ENCODE measurements around the gene AKAP8. TPM values are rescaled to one million over a fixed set of nuclear protein-coding genes. Genes with fewer than 3 reads are reported as not detected.
"Not testable (repeated sequence)": the region's sequence is repeated elsewhere in the genome, so short reads cannot be mapped to it uniquely, and the experiment has no call there.

AKAP8 gene
- total and polyA plus RNA-seq, 3 experiments from 2014 or later: 22.3 to 59.8 (median 48.6) TPM

DNA sequence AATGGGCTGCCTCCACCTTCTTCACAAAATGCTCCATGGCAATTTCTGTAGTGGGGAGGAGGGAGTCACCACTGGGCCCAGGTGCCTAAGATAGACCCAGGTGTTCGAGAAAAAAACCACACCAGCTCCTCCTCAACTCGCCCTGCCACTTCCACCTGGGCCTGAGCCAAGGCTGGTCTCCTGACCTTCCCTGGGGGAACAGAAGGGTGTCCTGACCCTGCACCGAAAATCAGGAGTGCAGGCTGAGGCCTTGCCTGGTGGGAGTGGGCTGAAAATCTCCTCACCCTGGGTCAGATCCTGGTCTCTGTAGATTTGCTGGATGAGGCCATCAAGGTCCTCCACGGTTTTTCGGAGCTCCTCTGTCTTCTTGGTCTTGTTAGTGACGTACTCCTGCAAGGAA lies 17.6 kb upstream of the AKAP8 start:
- ChIA-PET POLR2A (no interaction called here), CTCF (interaction anchor here (1.2 kb wide), 1 partner anchor 22 kb away, joined by 4 read pairs; the partner anchor contains the start of gene AKAP8L)
- DNase-seq: no peak
- H3K36me3 ChIP-seq (ENCODE audit: insufficient read depth, low read length): peaks cover 35% of the 10 kb centered on the region
- peak overlapping the region in 2 of 8 donors; percentile 20 to 55 for H3K27ac Mint-ChIP-seq
- H3K4me1 ChIP-seq (ENCODE audit: insufficient read depth, low read length): no peaks in the 10 kb centered on the region
- H3K4me3 ChIP-seq (ENCODE audit: low read length): no peak overlapping the region
- H3K4me3 Mint-ChIP-seq: no peak overlapping the region
- no peaks in the 10 kb centered on the region for H3K27me3 Mint-ChIP-seq
- no peak overlapping the region for H3K27ac ChIP-seq (ENCODE audit: low read depth, low read length)
- H3K9me3 ChIP-seq (ENCODE audit: low read length): no peaks in the 10 kb centered on the region
- H3K9me3 Mint-ChIP-seq: no peaks in the 10 kb centered on the region
- no peaks in the 10 kb centered on the region for H3K27me3 ChIP-seq (ENCODE audit: insufficient read depth, low read length, poor library complexity, severe bottlenecking)
- H3K36me3 Mint-ChIP-seq: peaks cover 0 to 84% (median 12%) of the 10 kb centered on the region in 3 donors
- peaks cover 3 to 11% (median 8%) of the 10 kb centered on the region in 3 donors for H3K4me1 Mint-ChIP-seq

DNA sequence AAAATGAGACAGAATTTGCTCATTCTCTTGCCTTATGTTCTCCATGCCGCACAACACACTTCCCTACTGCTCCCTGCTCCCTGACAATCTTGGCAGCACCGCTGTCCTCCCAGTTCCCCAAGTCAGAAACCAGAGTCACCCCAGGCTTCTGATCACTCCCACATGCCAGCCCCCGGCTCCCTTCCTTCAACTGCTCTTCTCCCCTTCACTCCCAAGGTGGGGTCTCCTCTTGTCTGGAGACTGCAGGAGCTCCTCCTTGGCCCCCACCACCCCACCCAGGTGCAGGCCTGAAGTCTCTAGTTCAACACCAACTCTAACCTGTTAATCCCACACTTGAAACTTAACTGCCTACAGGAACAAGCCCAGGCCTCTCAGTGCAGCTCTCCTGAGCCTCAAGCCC lies 16.8 kb upstream of the AKAP8 start:
- peaks cover 3 to 11% (median 8%) of the 10 kb centered on the region in 3 donors for H3K4me1 Mint-ChIP-seq
- no peak for DNase-seq
- CTCF ChIA-PET: no interaction called here

DNA sequence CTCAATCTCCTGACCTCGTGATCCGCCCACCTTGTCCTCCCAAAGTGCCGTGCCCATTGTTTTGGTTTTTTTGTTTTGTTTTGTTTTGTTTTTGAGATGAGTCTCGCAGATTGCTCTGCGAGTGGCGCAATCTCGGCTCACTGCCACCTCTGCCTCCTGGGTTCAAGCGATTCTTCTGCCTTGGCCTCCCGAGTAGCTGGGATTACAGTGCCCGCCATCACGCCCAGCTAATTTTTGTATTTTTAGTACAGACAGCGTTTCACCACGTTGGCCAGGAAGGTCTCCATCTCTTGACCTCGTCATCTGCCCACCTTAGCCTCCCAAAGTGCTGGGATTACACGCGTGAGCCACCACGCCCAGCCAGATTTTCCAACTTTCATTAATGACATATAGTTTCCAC lies 15.7 kb upstream of the AKAP8 start:
- H3K27me3 Mint-ChIP-seq; CTCF ChIA-PET; H3K9me3 Mint-ChIP-seq; DNase-seq; H3K9me3 ChIP-seq (ENCODE audit: low read length); H3K4me3 ChIP-seq (ENCODE audit: low read length); H3K27ac Mint-ChIP-seq; POLR2A ChIA-PET; H3K4me1 ChIP-seq (ENCODE audit: insufficient read depth, low read length); H3K27me3 ChIP-seq (ENCODE audit: insufficient read depth, low read length, poor library complexity, severe bottlenecking); H3K4me3 Mint-ChIP-seq; H3K27ac ChIP-seq (ENCODE audit: low read depth, low read length): not testable (repeated sequence)
- Mint-ChIP-seq H3K36me3 (peaks cover 0 to 78% (median 16%) of the 10 kb centered on the region in 3 donors), H3K4me1 (peaks cover 9 to 17% (median 13%) of the 10 kb centered on the region in 3 donors)
- peaks cover 35% of the 10 kb centered on the region for H3K36me3 ChIP-seq (ENCODE audit: insufficient read depth, low read length)

More for the DNA sequence above, 16.8 kb upstream of the AKAP8 start:
- peak overlapping the region in 4 of 8 donors; percentile 29 to 83 (median 46) for H3K27ac Mint-ChIP-seq
- Histone ChIP-seq H3K4me3 (ENCODE audit: low read length) (no peak overlapping the region), H3K9me3 (ENCODE audit: low read length) (no peaks in the 10 kb centered on the region), H3K4me1 (ENCODE audit: insufficient read depth, low read length) (no peaks in the 10 kb centered on the region), H3K36me3 (ENCODE audit: insufficient read depth, low read length) (peaks cover 35% of the 10 kb centered on the region), H3K27me3 (ENCODE audit: insufficient read depth, low read length, poor library complexity, severe bottlenecking) (no peaks in the 10 kb centered on the region), H3K27ac (ENCODE audit: low read depth, low read length) (no peak overlapping the region)
- H3K9me3 Mint-ChIP-seq: no peaks in the 10 kb centered on the region
- POLR2A ChIA-PET: no interaction called here
- H3K4me3 Mint-ChIP-seq: no peak overlapping the region
- peaks cover 0 to 82% (median 12%) of the 10 kb centered on the region in 3 donors for H3K36me3 Mint-ChIP-seq
- H3K27me3 Mint-ChIP-seq: no peaks in the 10 kb centered on the region

DNA sequence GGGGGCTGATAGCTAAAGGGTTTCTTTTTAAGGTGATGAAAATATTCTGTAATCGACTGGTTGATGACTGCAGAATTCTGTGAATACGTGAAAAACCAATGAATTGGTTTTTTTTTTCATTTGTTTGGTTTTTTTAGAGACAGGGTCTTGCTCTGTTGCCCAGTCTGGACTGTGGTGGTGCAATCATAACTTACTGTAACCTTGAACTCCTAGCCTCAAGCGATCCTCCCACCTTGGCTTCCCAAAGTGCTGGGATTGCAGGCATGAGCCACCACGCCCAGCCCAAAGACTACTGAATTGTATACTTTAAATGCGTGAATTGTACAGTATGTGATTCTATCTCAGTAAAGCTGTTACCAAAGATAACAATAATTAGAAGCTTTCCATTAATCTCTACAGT lies 14.8 kb upstream of the AKAP8 start:
- H3K4me3 ChIP-seq (ENCODE audit: low read length): no peak overlapping the region

DNA sequence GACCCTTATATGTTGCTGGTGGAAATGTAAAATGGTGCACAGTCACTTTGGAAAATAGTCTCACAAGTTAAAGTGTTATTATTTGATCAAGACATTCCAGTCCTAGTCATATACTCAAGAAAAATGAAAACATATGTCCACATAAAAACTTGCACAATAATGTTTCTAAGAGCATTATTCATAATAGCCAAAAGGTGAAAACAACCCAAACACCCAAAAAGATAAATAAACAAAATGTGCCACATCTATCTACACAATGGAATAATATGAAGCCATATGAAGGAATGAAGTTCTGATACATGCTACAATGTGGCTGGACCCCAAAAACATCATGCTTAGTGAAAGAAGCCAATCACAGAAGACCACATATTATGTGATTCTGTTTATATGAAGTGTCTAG lies 14.4 kb upstream of the AKAP8 start:
- POLR2A ChIA-PET: interaction anchor here (0.6 kb wide), 1 partner anchor 28 kb away, joined by 4 read pairs; no protein-coding TSS in a partner anchor
- H3K27me3 ChIP-seq (ENCODE audit: insufficient read depth, low read length, poor library complexity, severe bottlenecking): no peaks in the 10 kb centered on the region
- H3K36me3 Mint-ChIP-seq: peaks cover 0 to 73% (median 17%) of the 10 kb centered on the region in 3 donors
- peaks cover 0 to 2% of the 10 kb centered on the region in 2 donors for H3K27me3 Mint-ChIP-seq
- no peaks in the 10 kb centered on the region for H3K9me3 ChIP-seq (ENCODE audit: low read length)
- no peaks in the 10 kb centered on the region for H3K9me3 Mint-ChIP-seq
- DNase-seq: no peak
- no peak overlapping the region for H3K4me3 ChIP-seq (ENCODE audit: low read length)
- H3K4me3 Mint-ChIP-seq: no peak overlapping the region
- peaks cover 28% of the 10 kb centered on the region for H3K36me3 ChIP-seq (ENCODE audit: insufficient read depth, low read length)
- H3K27ac ChIP-seq (ENCODE audit: low read depth, low read length): no peak overlapping the region
- peaks cover 9 to 17% (median 13%) of the 10 kb centered on the region in 3 donors for H3K4me1 Mint-ChIP-seq
- H3K4me1 ChIP-seq (ENCODE audit: insufficient read depth, low read length): no peaks in the 10 kb centered on the region
- CTCF ChIA-PET: interaction anchor here (1.0 kb wide), 1 partner anchor 13 kb away, joined by 3 read pairs; no protein-coding TSS in a partner anchor
- peak overlapping the region in 2 of 8 donors; percentile 5 to 89 for H3K27ac Mint-ChIP-seq

More for the DNA sequence above, 14.8 kb upstream of the AKAP8 start:
- Histone ChIP-seq H3K4me1 (ENCODE audit: insufficient read depth, low read length) (no peaks in the 10 kb centered on the region), H3K27me3 (ENCODE audit: insufficient read depth, low read length, poor library complexity, severe bottlenecking) (no peaks in the 10 kb centered on the region), H3K36me3 (ENCODE audit: insufficient read depth, low read length) (peaks cover 33% of the 10 kb centered on the region), H3K27ac (ENCODE audit: low read depth, low read length) (no peak overlapping the region), H3K9me3 (ENCODE audit: low read length) (no peaks in the 10 kb centered on the region)
- H3K4me3 Mint-ChIP-seq: no peak overlapping the region
- peaks cover 9 to 17% (median 13%) of the 10 kb centered on the region in 3 donors for H3K4me1 Mint-ChIP-seq
- POLR2A ChIA-PET: no interaction called here
- no peaks in the 10 kb centered on the region for H3K9me3 Mint-ChIP-seq
- peak overlapping the region in 2 of 8 donors; percentile 5 to 89 for H3K27ac Mint-ChIP-seq
- peaks cover 0 to 74% (median 17%) of the 10 kb centered on the region in 3 donors for H3K36me3 Mint-ChIP-seq
- no peak for DNase-seq
- H3K27me3 Mint-ChIP-seq: peaks cover 0 to 2% of the 10 kb centered on the region in 2 donors
- CTCF ChIA-PET: interaction anchor here (1.0 kb wide), 1 partner anchor 13 kb away, joined by 3 read pairs; no protein-coding TSS in a partner anchor

DNA sequence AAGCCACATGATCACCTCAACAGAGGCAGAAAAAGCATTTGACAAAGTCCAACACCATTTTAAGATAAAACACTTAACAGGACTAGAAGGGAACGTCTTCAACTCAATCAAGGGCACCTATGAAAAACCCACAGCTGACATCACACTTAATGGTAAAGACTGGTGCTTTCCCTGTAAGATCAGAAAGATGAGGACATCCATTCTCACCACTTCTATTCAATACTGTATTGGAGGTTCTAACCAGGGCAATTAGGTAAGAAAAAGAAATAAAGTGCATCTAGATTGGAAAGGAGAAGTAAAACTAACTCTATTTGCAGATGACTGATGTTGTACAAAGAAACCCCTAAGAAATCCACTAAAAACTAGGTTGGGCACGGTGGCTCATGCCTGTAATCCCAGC lies 11.2 kb upstream of the AKAP8 start:
- no peaks in the 10 kb centered on the region for H3K4me1 ChIP-seq (ENCODE audit: insufficient read depth, low read length)
- Mint-ChIP-seq H3K27ac (peak overlapping the region in 4 of 8 donors; percentile 1 to 40 (median 8)), H3K27me3 (peaks cover 0 to 2% of the 10 kb centered on the region in 2 donors), H3K36me3 (peaks cover 0 to 65% (median 7%) of the 10 kb centered on the region in 3 donors), H3K4me1 (peaks cover 6 to 13% (median 12%) of the 10 kb centered on the region in 3 donors), H3K9me3 (no peaks in the 10 kb centered on the region), H3K4me3 (no peak overlapping the region)
- no peak for DNase-seq
- H3K36me3 ChIP-seq (ENCODE audit: insufficient read depth, low read length): peaks cover 4% of the 10 kb centered on the region
- no peak overlapping the region for H3K4me3 ChIP-seq (ENCODE audit: low read length)
- ChIA-PET CTCF (no interaction called here), POLR2A (no interaction called here)
- H3K9me3 ChIP-seq (ENCODE audit: low read length): no peaks in the 10 kb centered on the region
- no peak overlapping the region for H3K27ac ChIP-seq (ENCODE audit: low read depth, low read length)
- H3K27me3 ChIP-seq (ENCODE audit: insufficient read depth, low read length, poor library complexity, severe bottlenecking): no peaks in the 10 kb centered on the region

DNA sequence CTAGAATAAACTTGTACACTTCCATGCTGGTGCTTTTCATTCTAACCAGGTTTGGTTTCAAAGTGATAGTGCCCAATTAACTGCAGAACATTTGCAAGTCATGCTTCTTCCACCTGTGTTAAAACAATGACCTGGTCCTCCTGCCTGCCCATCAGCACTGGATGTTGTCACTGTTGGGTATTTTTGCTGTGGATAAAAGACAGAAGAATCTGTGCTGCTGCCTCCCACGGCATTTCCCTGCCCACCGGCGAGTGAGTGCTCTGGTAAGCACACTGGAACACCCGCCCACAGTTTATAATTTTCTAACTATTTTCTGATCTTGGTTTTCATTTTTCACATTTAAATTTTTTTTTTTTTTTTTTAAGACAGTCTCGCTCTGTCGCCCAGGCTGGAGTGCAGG lies 2.3 kb upstream of the AKAP8 start:
- Histone ChIP-seq H3K27me3 (ENCODE audit: insufficient read depth, low read length, poor library complexity, severe bottlenecking) (no peaks in the 10 kb centered on the region), H3K27ac (ENCODE audit: low read depth, low read length) (no peak overlapping the region), H3K9me3 (ENCODE audit: low read length) (no peaks in the 10 kb centered on the region), H3K4me1 (ENCODE audit: insufficient read depth, low read length) (peaks cover 21% of the 10 kb centered on the region), H3K4me3 (ENCODE audit: low read length) (no peak overlapping the region), H3K36me3 (ENCODE audit: insufficient read depth, low read length) (no peaks in the 10 kb centered on the region)
- H3K27me3 Mint-ChIP-seq: peaks cover 0 to 1% of the 10 kb centered on the region in 2 donors
- peaks cover 22 to 31% (median 29%) of the 10 kb centered on the region in 3 donors for H3K4me1 Mint-ChIP-seq
- no peak for DNase-seq
- ChIA-PET POLR2A (interaction anchor here (0.7 to 1.8 kb wide), 2 partner anchors 37 to 73 kb away, joined by 4 to 7 read pairs; partner anchors contain the start of gene AKAP8L), CTCF (no interaction called here)
- H3K27ac Mint-ChIP-seq: peak overlapping the region in 5 of 8 donors; percentile 5 to 86 (median 51)
- peak overlapping the region in 4 of 7 donors; percentile 36 to 100 (median 73) for H3K4me3 Mint-ChIP-seq
- H3K9me3 Mint-ChIP-seq: no peaks in the 10 kb centered on the region
- peaks cover 0 to 23% (median 0%) of the 10 kb centered on the region in 3 donors for H3K36me3 Mint-ChIP-seq

DNA sequence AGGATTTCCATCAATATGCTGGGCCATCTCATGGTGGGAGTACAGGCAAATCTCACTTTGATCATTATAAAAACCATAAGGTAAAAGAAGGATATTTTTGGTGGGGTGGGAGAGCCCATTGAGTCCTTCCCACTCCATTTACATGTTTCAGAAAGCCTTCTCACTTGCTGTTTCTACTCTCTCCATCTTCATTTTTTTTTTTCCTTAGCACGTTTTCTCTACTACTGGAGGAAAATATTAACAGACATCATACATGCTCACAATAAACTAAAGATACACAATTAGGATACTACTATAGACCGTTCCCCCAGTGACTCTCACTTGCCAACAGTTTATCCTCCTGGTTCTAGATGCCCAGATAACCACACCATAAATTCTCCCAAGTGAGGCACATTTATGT lies 1.8 kb upstream of the AKAP8 start:
- H3K27ac Mint-ChIP-seq: peak overlapping the region; percentile 4 to 93 (median 66)

More for the DNA sequence above, 1.8 kb upstream of the AKAP8 start:
- Mint-ChIP-seq H3K27me3 (peaks cover 0 to 1% of the 10 kb centered on the region in 2 donors), H3K4me3 (peak overlapping the region in 6 of 7 donors; percentile 36 to 100 (median 95)), H3K36me3 (peaks cover 0 to 23% (median 0%) of the 10 kb centered on the region in 3 donors), H3K9me3 (no peaks in the 10 kb centered on the region), H3K4me1 (peaks cover 26 to 36% (median 34%) of the 10 kb centered on the region in 3 donors)
- CTCF ChIA-PET: no interaction called here
- H3K4me1 ChIP-seq (ENCODE audit: insufficient read depth, low read length): peaks cover 25% of the 10 kb centered on the region
- POLR2A ChIA-PET: no interaction called here
- no peaks in the 10 kb centered on the region for H3K27me3 ChIP-seq (ENCODE audit: insufficient read depth, low read length, poor library complexity, severe bottlenecking)
- DNase-seq: no peak
- H3K27ac ChIP-seq (ENCODE audit: low read depth, low read length): no peak overlapping the region
- H3K9me3 ChIP-seq (ENCODE audit: low read length): no peaks in the 10 kb centered on the region
- H3K36me3 ChIP-seq (ENCODE audit: insufficient read depth, low read length): no peaks in the 10 kb centered on the region
- H3K4me3 ChIP-seq (ENCODE audit: low read length): no peak overlapping the region
